ENCODE results near the gene FUT2. TPM values are rescaled to one million over a fixed set of nuclear protein-coding genes. Genes with fewer than 3 reads are reported as not detected.
"Not testable (repeated sequence)": the region's sequence is repeated elsewhere in the genome, so short reads cannot be mapped to it uniquely, and the experiment has no call there.

The FUT2 gene
- total RNA-seq (2014; rRNA removed; shearing (Covaris generic); ENCODE audit: low replicate concordance) = not detected in 2 replicates

- Histone ChIP-seq H3K4me3 (no peak within 1 kb of the TSS), H3K27me3 (no peaks in the 10 kb centered on the region)
- DNase-seq = no peak
These were observed at the start of gene FUT2 for GRCh38 chr19:48695743-48696352. Gene FUT2 (plus strand): TSS chr19:48695971. CDS start chr19:48702957, 6,986 bp downstream.

GRCh38 chr19:48646001-48646721, 49.6 kb upstream of the FUT2 start, which contains the start of gene CA11:
Gene CA11 (minus strand): TSS chr19:48646187. CDS start chr19:48645632, 555 bp downstream.
- Histone ChIP-seq H3K27me3 (peaks cover 8% of the 10 kb centered on the region), H3K36me3 (no peaks in the 10 kb centered on the region), H3K4me3 (peak within 1 kb of the TSS; percentile 41), H3K9me3 (no peaks in the 10 kb centered on the region)
- peak; percentile 88 for DNase-seq

More at GRCh38 chr19:48695743-48696352, at the start of gene FUT2:
- Histone ChIP-seq H3K36me3 (no peaks in the 10 kb centered on the region), H3K9me3 (0 out of 2 replicates have a peak, but pooled peaks cover 2% of the 10 kb centered on the region)

GRCh38 chr19:48646722-48647216, 49.0 kb upstream of the FUT2 start:
- Histone ChIP-seq H3K36me3 (no peaks in the 10 kb centered on the region), H3K4me3 (peak overlapping the region; percentile 41), H3K27me3 (peaks cover 8% of the 10 kb centered on the region), H3K9me3 (no peaks in the 10 kb centered on the region)
- DNase-seq = no peak

GRCh38 chr19:48648134-48648533, 47.6 kb upstream of the FUT2 start:
- Histone ChIP-seq H3K27me3 (peaks cover 8% of the 10 kb centered on the region), H3K36me3 (no peaks in the 10 kb centered on the region), H3K9me3 (no peaks in the 10 kb centered on the region), H3K4me3 (no peak overlapping the region)
- no peak for DNase-seq

DNA sequence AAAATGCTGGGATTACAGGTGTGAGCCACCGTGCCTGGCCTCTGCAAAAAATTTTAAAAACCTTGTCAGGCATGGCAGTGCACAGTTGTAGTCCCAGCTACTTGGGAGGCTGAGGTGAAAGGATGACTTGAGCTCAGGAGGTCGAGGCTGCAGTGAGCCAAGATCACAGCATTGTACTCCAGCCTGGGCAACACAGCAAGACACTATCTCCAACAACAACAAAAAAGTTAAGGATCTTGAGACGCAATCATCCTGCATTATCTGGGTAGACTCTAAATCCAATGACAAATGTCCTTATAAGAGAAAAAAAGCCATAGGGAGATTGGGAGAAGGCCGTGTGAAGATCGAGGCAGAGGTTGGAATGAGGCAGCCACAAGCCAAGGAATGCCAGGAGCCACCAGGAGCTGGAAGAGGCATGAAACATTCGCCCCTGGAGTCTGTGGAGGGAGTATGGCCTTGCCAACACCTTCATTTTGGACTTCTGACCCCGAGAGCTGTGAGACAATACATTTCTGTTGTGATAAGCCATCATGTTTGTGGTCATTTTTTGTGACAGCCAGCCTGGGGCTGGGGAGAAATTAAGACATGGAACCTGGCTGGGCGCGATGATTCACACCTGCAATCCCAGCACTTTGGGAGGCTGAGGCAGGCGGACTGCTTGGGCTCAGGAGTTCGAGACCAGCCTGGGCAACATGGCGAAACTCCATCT, 44.6 kb upstream of the FUT2 start:
- Histone ChIP-seq H3K4me3 (no peak overlapping the region), H3K9me3 (no peaks in the 10 kb centered on the region), H3K27me3 (peaks cover 3% of the 10 kb centered on the region), H3K36me3 (no peaks in the 10 kb centered on the region)
- DNase-seq = no peak

DNA sequence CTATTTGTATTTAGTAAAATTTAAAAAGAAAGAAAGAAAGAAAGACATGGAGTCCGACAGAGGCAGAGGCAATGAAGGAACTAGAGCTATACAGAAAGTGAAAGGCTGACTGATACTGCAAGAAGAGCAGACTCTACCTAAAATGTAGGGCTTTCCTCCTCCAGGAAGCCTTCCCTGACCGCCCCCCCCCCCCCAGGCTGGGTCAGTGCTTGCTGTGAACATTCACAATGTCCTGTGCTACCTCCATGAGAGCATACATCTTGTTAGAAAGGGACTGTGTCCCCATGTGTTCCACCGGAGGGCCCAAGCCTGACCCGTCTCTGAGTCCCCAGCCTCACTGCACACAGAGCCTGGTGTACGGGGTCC, 44.1 kb upstream of the FUT2 start:
- Histone ChIP-seq H3K27me3 (no peaks in the 10 kb centered on the region), H3K9me3 (no peaks in the 10 kb centered on the region)
- DNase-seq = no peak

GRCh38 chr19:48654299-48655059, 41.3 kb upstream of the FUT2 start:
- no peak overlapping the region for H3K4me3 ChIP-seq
- H3K9me3 ChIP-seq = no peaks in the 10 kb centered on the region
- H3K36me3 ChIP-seq = no peaks in the 10 kb centered on the region
- DNase-seq = no peak
- no peaks in the 10 kb centered on the region for H3K27me3 ChIP-seq

More for the DNA sequence above, 44.1 kb upstream of the FUT2 start:
- no peaks in the 10 kb centered on the region for H3K36me3 ChIP-seq
- no peak overlapping the region for H3K4me3 ChIP-seq

DNA sequence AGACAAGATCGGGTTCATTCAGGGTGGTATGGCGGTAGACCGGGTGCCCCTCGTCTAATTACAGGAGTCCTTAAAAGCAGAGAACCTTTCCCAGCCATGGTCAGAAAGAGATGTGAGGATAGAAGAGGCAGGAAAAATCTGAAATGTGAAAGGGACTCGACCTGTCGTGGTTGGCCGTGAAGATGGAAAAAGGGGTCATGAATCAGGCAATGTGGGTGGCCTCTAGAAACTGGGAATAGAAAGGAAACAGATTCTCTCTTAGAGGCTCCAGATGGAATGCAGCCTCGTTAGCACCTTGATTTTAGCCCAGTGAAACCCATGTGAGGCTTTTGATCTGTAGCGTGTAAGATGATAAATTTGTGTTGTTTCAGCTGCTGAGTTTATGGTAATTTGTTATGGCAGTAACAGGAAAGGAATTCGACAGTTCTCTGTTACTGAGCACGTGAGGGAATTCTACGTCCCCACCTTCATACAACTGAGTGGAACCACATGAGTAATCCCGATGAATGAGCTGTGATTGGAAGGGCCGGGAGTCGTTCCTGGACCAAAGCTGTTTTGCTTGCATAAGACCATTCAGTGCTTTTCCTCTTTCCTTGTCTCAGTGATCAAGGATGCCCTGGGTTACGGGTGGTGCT, 38.8 kb upstream of the FUT2 start:
- no peak overlapping the region for H3K4me3 ChIP-seq
- H3K27me3 ChIP-seq = no peaks in the 10 kb centered on the region
- H3K9me3 ChIP-seq = no peaks in the 10 kb centered on the region
- no peaks in the 10 kb centered on the region for H3K36me3 ChIP-seq
- peak; percentile 76 for DNase-seq

- H3K27me3 ChIP-seq, DNase-seq: not testable (repeated sequence)
These were observed 37.9 kb upstream of the FUT2 start for GRCh38 chr19:48657828-48658227.

GRCh38 chr19:48658483-48658882, 37.3 kb upstream of the FUT2 start:
- H3K27me3 ChIP-seq = no peaks in the 10 kb centered on the region
- H3K36me3 ChIP-seq = no peaks in the 10 kb centered on the region
- no peak overlapping the region for H3K4me3 ChIP-seq
- no peak for DNase-seq
- no peaks in the 10 kb centered on the region for H3K9me3 ChIP-seq

More at GRCh38 chr19:48657828-48658227, 37.9 kb upstream of the FUT2 start:
- H3K9me3 ChIP-seq, H3K4me3 ChIP-seq, H3K36me3 ChIP-seq: not testable (repeated sequence)

- H3K4me3 ChIP-seq = no peak overlapping the region
- DNase-seq = no peak
- no peaks in the 10 kb centered on the region for H3K27me3 ChIP-seq
- no peaks in the 10 kb centered on the region for H3K36me3 ChIP-seq
- no peaks in the 10 kb centered on the region for H3K9me3 ChIP-seq
These were observed 36.0 kb upstream of the FUT2 start for GRCh38 chr19:48659768-48660167.

DNA sequence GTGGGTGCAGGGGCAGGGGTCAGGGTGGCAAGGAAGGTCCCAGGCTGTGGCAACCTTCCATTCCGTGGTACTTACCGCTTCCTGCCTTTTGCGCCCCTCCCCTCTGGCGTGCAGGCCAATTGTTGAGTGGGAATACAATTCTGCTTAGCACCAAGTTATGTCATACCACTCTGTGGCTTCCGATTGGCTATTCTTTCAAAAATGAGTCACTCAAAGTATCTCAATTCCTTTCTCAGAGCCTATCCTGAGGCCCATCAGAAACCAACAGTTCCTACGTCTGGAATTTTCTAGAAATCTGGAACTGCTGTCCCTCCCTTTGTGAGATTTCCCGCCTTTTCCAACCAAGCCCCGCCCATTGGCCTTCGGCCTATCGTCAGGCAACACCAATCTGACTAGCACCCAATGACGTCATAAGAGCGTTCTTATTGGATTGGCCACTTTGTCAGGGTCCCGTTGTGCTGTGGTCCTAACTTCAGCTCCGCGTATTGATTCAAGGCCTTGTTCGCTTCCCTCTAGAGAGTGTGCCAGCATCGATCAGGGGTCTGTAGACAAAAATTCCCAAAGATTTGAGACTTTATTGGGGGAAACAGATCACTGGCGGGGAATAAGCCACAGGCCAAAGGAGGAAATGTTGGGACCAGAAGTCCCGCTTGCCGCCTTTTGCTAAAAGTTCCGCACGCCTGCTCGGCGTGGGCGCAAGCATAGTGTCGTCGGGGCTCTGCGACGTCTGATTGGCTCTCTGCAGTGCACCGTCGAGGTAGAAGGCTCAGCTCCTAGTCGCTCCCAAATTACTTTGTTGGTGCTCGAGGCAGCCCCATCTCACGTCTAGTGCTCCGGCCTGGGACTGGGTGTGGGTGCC, 34.7 kb upstream of the FUT2 start:
- Histone ChIP-seq H3K4me3 (no peak overlapping the region), H3K27me3 (no peaks in the 10 kb centered on the region), H3K9me3 (no peaks in the 10 kb centered on the region), H3K36me3 (no peaks in the 10 kb centered on the region)
- DNase-seq = peak; percentile 88

GRCh38 chr19:48661711-48662090, 34.1 kb upstream of the FUT2 start:
- Histone ChIP-seq H3K36me3 (no peaks in the 10 kb centered on the region), H3K4me3 (no peak overlapping the region), H3K9me3 (no peaks in the 10 kb centered on the region), H3K27me3 (no peaks in the 10 kb centered on the region)
- DNase-seq = no peak

DNA sequence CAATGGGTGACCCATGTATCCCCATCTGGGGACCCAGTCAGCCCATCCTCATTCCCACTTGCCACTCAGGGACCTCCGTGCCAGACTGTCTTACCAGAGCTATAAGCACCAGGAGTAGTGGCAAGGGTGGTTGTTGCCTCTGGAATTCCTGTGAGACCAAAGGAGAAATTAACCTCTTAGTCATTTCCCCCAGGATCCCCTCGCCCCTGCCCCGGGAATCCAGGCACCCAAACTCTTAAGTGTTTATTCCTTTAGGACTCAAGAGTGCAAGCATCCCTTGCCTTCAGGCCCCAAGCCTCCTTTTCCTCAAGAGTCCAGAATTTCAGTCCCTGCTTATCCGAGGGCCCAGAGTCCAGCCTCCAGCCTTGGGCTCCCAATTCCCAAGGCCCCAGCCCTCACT, 32.1 kb upstream of the FUT2 start:
- DNase-seq = no peak
- no peak overlapping the region for H3K4me3 ChIP-seq
- no peaks in the 10 kb centered on the region for H3K9me3 ChIP-seq
- H3K27me3 ChIP-seq = no peaks in the 10 kb centered on the region
- no peaks in the 10 kb centered on the region for H3K36me3 ChIP-seq

GRCh38 chr19:48664476-48664875, 31.3 kb upstream of the FUT2 start:
- Histone ChIP-seq H3K4me3 (no peak overlapping the region), H3K9me3 (no peaks in the 10 kb centered on the region), H3K36me3 (no peaks in the 10 kb centered on the region), H3K27me3 (no peaks in the 10 kb centered on the region)
- no peak for DNase-seq
